ENCODE data around the gene ME2.

ME2 gene

GRCh38 chr18:50896093-50896492 lies 17.2 kb downstream of the ME2 start:
- no peak overlapping the region for H3K27ac ChIP-seq
- no peak for TF ChIP-seq ZFX (IDR thresholded peaks at IDR 0.05; ENCODE audit: borderline replicate concordance)
- no peak for TF ChIP-seq CTCF (IDR thresholded peaks at IDR 0.05)

- H3K27ac ChIP-seq = no peak overlapping the region
- no peak for TF ChIP-seq CTCF (IDR thresholded peaks at IDR 0.05)
- no peak for TF ChIP-seq ZFX (IDR thresholded peaks at IDR 0.05; ENCODE audit: borderline replicate concordance)
Observed at GRCh38 chr18:50898919-50899318, 20.0 kb downstream of the ME2 start.

- TF ChIP-seq ZFX (IDR thresholded peaks at IDR 0.05; ENCODE audit: borderline replicate concordance) (no peak), CTCF (IDR thresholded peaks at IDR 0.05) (no peak)
- H3K27ac ChIP-seq = no peak overlapping the region
Observed at GRCh38 chr18:50902797-50903196, 23.9 kb downstream of the ME2 start.

- TF ChIP-seq ZFX (IDR thresholded peaks at IDR 0.05; ENCODE audit: borderline replicate concordance) (no peak), CTCF (IDR thresholded peaks at IDR 0.05) (no peak)
- H3K27ac ChIP-seq = no peak overlapping the region
Observed at GRCh38 chr18:50906843-50907242, 27.9 kb downstream of the ME2 start.

- TF ChIP-seq CTCF (IDR thresholded peaks at IDR 0.05) = no peak
- no peak for TF ChIP-seq ZFX (IDR thresholded peaks at IDR 0.05; ENCODE audit: borderline replicate concordance)
- no peak overlapping the region for H3K27ac ChIP-seq
Observed at GRCh38 chr18:50909261-50909660, 30.3 kb downstream of the ME2 start.

GRCh38 chr18:50911006-50911405 lies 32.1 kb downstream of the ME2 start:
- H3K27ac ChIP-seq = no peak overlapping the region
- TF ChIP-seq CTCF (IDR thresholded peaks at IDR 0.05) = no peak
- TF ChIP-seq ZFX (IDR thresholded peaks at IDR 0.05; ENCODE audit: borderline replicate concordance) = no peak

GRCh38 chr18:50917021-50917420 lies 38.1 kb downstream of the ME2 start:
- TF ChIP-seq CTCF (IDR thresholded peaks at IDR 0.05) = no peak
- TF ChIP-seq ZFX (IDR thresholded peaks at IDR 0.05; ENCODE audit: borderline replicate concordance) = no peak
- H3K27ac ChIP-seq = no peak overlapping the region
